Caki2 (cell line): ENCODE data around the gene REV1. TPM values are rescaled to one million over a fixed set of nuclear protein-coding genes. Genes with fewer than 3 reads are reported as not detected.

Experiments
- DNase-seq: peaks from one replicate; pipeline ENCODE4 v3.0.0-alpha.2; 2015; ENCODE audit warnings: low read depth
- in situ Hi-C: cut with HindIII; loops from 2 replicates; pipeline ENCODE4 v1.10.0; 2016; ENCODE audit warnings: low sequenced_read_pairs, low pct_unique_long_range_greater_than_20kb, mixed read lengths
- total RNA-seq: library from RNA; depleted of rRNA; stranded (reverse); fragments of >200 nt; shearing (Covaris generic); gene quantifications from 2 replicates; pipeline ENCODE4 v1.2.3, GENCODE V29; 2014; ENCODE audit warnings: low replicate concordance

Gene REV1
- total RNA-seq, 1 experiment from 2014 or later, result 16.2 TPM

GRCh38 chr2:99421469-99421868 lies 68.3 kb downstream of the REV1 start:
- in situ Hi-C loops, result no loop called here
- no peak for DNase-seq

GRCh38 chr2:99420751-99421299 lies 69.0 kb downstream of the REV1 start:
- in situ Hi-C loops, result no loop called here
- DNase-seq, result no peak

- no peak for DNase-seq
- in situ Hi-C loops, result no loop called here
Measured at GRCh38 chr2:99420031-99420430, 69.8 kb downstream of the REV1 start.

GRCh38 chr2:99417396-99417795 lies 72.4 kb downstream of the REV1 start:
- in situ Hi-C loops, result no loop called here
- DNase-seq, result no peak

- no peak for DNase-seq
- in situ Hi-C loops, result no loop called here
Measured at GRCh38 chr2:99414566-99414965, 75.3 kb downstream of the REV1 start.

- in situ Hi-C loops, result no loop called here
- no peak for DNase-seq
Measured at GRCh38 chr2:99410276-99410675, 79.5 kb downstream of the REV1 start.

GRCh38 chr2:99406137-99406536 lies 83.7 kb downstream of the REV1 start:
- no peak for DNase-seq
- in situ Hi-C loops, result no loop called here

- no peak for DNase-seq
- in situ Hi-C loops, result no loop called here
Measured at GRCh38 chr2:99404797-99405669, 84.8 kb downstream of the REV1 start.

- in situ Hi-C loops, result no loop called here
- DNase-seq, result no peak
Measured at GRCh38 chr2:99404039-99404796, 85.6 kb downstream of the REV1 start.

- in situ Hi-C loops, result no loop called here
- DNase-seq, result peak; percentile 15
Measured at GRCh38 chr2:99403524-99403923, 86.3 kb downstream of the REV1 start.

GRCh38 chr2:99403084-99403483 lies 86.7 kb downstream of the REV1 start:
- no peak for DNase-seq
- in situ Hi-C loops, result no loop called here

GRCh38 chr2:99401841-99402240 lies 88.0 kb downstream of the REV1 start:
- in situ Hi-C loops, result no loop called here
- DNase-seq, result no peak

- no peak for DNase-seq
- in situ Hi-C loops, result no loop called here
Measured at GRCh38 chr2:99399795-99400194, 90.0 kb downstream of the REV1 start.

GRCh38 chr2:99399063-99399462 lies 90.8 kb downstream of the REV1 start:
- DNase-seq, result no peak
- in situ Hi-C loops, result no loop called here

GRCh38 chr2:99398303-99398702 lies 91.5 kb downstream of the REV1 start:
- DNase-seq, result no peak
- in situ Hi-C loops, result no loop called here

- DNase-seq, result no peak
- in situ Hi-C loops, result no loop called here
Measured at GRCh38 chr2:99397266-99397920, 92.4 kb downstream of the REV1 start.

- in situ Hi-C loops, result no loop called here
- DNase-seq, result peak; percentile 48
Measured at GRCh38 chr2:99395589-99396130, 94.2 kb downstream of the REV1 start.

GRCh38 chr2:99389946-99390345 lies 99.9 kb downstream of the REV1 start:
- in situ Hi-C loops, result no loop called here

More at GRCh38 chr2:99389946-99390345, 99.9 kb downstream of the REV1 start:
- DNase-seq, result no peak
